Thyroid gland (tissue), 4 donors: ENCODE data around the gene ACTRT2. TPM values are rescaled to one million over a fixed set of nuclear protein-coding genes. Genes with fewer than 3 reads are reported as not detected.

Experiments used
- DNase-seq, 2 donors: peaks; one replicate each; pipeline ENCODE4 v3.0.0-alpha.2; 2019
- H3K27ac ChIP-seq, 3 donors: fragments of 200-600 bp; sonication (generic); 1 replicate in 2 of 3; 2 replicates in 1 of 3; pipeline ENCODE4 v1.5.1; 2016 to 2019; ENCODE audit warnings: mild to moderate bottlenecking in 1 of 3, moderate library complexity in 1 of 3
- H3K27me3 ChIP-seq: fragments of 200-600 bp; sonication (generic); one replicate; pipeline ENCODE4 v1.5.1; 2019
- H3K36me3 ChIP-seq, 2 donors: fragments of 200-600 bp; sonication (generic); one replicate each; pipeline ENCODE4 v1.5.1; 2016 to 2019
- H3K4me1 ChIP-seq, 2 donors: fragments of 200-600 bp; sonication (generic); one replicate each; pipeline ENCODE4 v1.5.1; 2017 to 2019
- H3K4me3 ChIP-seq, 3 donors: fragments of 200-600 bp; sonication (generic); replicated peaks in 1 of 3; 1 replicate in 2 of 3; 2 replicates in 1 of 3; pipeline ENCODE4 v1.5.1; 2016; ENCODE audit warnings: mild to moderate bottlenecking in 1 of 3
- H3K9me3 ChIP-seq: fragments of 200-600 bp; sonication (generic); one replicate; pipeline ENCODE4 v1.5.1; 2017
- CTCF ChIP-seq, 6 experiments: fragments of 200-600 bp in 3 of 6; fragments of 450-650 bp in 3 of 6; sonication (generic) in 3 of 6; IDR thresholded peaks; one replicate each; pipeline ENCODE4 v1.5.1; 2016 to 2019; ENCODE audit warnings: antibody characterized with exemption in 6 of 6, mild to moderate bottlenecking in 2 of 6, inconsistent platforms in 1 of 6, moderate library complexity in 1 of 6
- POLR2A ChIP-seq, 2 donors: fragments of 450-650 bp; IDR thresholded peaks; one replicate each; pipeline ENCODE4 v1.6.1; 2017; ENCODE audit warnings: antibody characterized with exemption in 2 of 2, mild to moderate bottlenecking in 2 of 2, moderate library complexity in 1 of 2
- WGBS, 2 donors: methylation state at CpG; one replicate each; pipeline ENCODE4 v1.1.5; 2017; 5-methylcytosine and 5-hydroxymethylcytosine counted together
- intact Hi-C: fragments of 100-400 bp; cut with DNase I; formaldehyde crosslinking; loops from one replicate; pipeline ENCODE4 v1.15.1; 2023
- total RNA-seq, 4 donors: library from RNA; depleted of rRNA; stranded (reverse); fragments of >200 nt; gene quantifications; one replicate each; pipeline ENCODE4 v1.2.3, GENCODE V29; 2016

Gene ACTRT2
- total RNA-seq, 4 donors from 2014 or later, result 0.67 TPM; not detected in 3

GRCh38 chr1:3011631-3012455 is 9.4 kb upstream of the ACTRT2 start:
- H3K4me1 ChIP-seq, result peaks cover 17 to 21% of the 10 kb centered on the region in 2 donors
- no peaks in the 10 kb centered on the region for H3K36me3 ChIP-seq
- DNase-seq, result no peak
- H3K4me3 ChIP-seq, result no peak overlapping the region
- no peaks in the 10 kb centered on the region for H3K27me3 ChIP-seq
- intact Hi-C loops, result loop anchor here (5.0 kb wide), 2 partner anchors 395 to 410 kb away; no protein-coding TSS in a partner anchor
- no peaks in the 10 kb centered on the region for H3K9me3 ChIP-seq
- 66 to 70% methylated on average over 34 to 35 of the region's 46 CpGs for WGBS, 2 donors
- no peak overlapping the region for H3K27ac ChIP-seq
- TF ChIP-seq CTCF (IDR thresholded peaks at IDR 0.05) (no peak), POLR2A (IDR thresholded peaks at IDR 0.05) (no peak)

GRCh38 chr1:3012456-3013291 is 8.6 kb upstream of the ACTRT2 start:
- no peak overlapping the region for H3K27ac ChIP-seq
- H3K4me1 ChIP-seq, result peaks cover 17 to 21% of the 10 kb centered on the region in 2 donors
- intact Hi-C loops, result loop anchor here (5.0 kb wide), 2 partner anchors 395 to 410 kb away; no protein-coding TSS in a partner anchor
- DNase-seq, result peak; percentile 74 to 77
- no peaks in the 10 kb centered on the region for H3K9me3 ChIP-seq
- H3K27me3 ChIP-seq, result no peaks in the 10 kb centered on the region
- 23 to 24% methylated on average over 17 to 39 of the region's 44 CpGs for WGBS, 2 donors
- H3K4me3 ChIP-seq, result no peak overlapping the region
- TF ChIP-seq POLR2A (IDR thresholded peaks at IDR 0.05) (no peak), CTCF (IDR thresholded peaks at IDR 0.05) (peak; percentile 29 to 93 (median 56))
- H3K36me3 ChIP-seq, result no peaks in the 10 kb centered on the region

- no peak overlapping the region for H3K4me3 ChIP-seq
- DNase-seq, result peak; percentile 77 to 90
- peaks cover 17 to 21% of the 10 kb centered on the region in 2 donors for H3K4me1 ChIP-seq
- no peaks in the 10 kb centered on the region for H3K9me3 ChIP-seq
- TF ChIP-seq POLR2A (IDR thresholded peaks at IDR 0.05) (no peak), CTCF (IDR thresholded peaks at IDR 0.05) (no peak)
- no peaks in the 10 kb centered on the region for H3K36me3 ChIP-seq
- intact Hi-C loops, result loop anchor here (5.0 kb wide), 2 partner anchors 394 to 409 kb away; no protein-coding TSS in a partner anchor
- no peak overlapping the region for H3K27ac ChIP-seq
- H3K27me3 ChIP-seq, result no peaks in the 10 kb centered on the region
- WGBS, 2 donors, result 39 to 51% methylated on average over 14 to 15 of the region's 15 CpGs
Observed at GRCh38 chr1:3013371-3014049, 7.8 kb upstream of the ACTRT2 start.

- TF ChIP-seq POLR2A (IDR thresholded peaks at IDR 0.05) (no peak), CTCF (IDR thresholded peaks at IDR 0.05) (no peak)
- H3K27ac ChIP-seq, result no peak overlapping the region
- no peaks in the 10 kb centered on the region for H3K36me3 ChIP-seq
- 79 to 84% methylated on average over 4 to 10 of the region's 10 CpGs for WGBS, 2 donors
- intact Hi-C loops, result loop anchor here (5.0 kb wide), 2 partner anchors 393 to 408 kb away; no protein-coding TSS in a partner anchor
- peaks cover 17 to 21% of the 10 kb centered on the region in 2 donors for H3K4me1 ChIP-seq
- H3K27me3 ChIP-seq, result no peaks in the 10 kb centered on the region
- DNase-seq, result peak in 1 of 2 donors; percentile 6
- no peaks in the 10 kb centered on the region for H3K9me3 ChIP-seq
- H3K4me3 ChIP-seq, result no peak overlapping the region
Observed at GRCh38 chr1:3014050-3014440, 7.2 kb upstream of the ACTRT2 start.
